AG04449 (cell line): ENCODE results near the gene STXBP5.

Experiments used
- CTCF ChIA-PET: fragments of 350-600 bp; formaldehyde crosslinking; extraction: SDS; loops from one replicate; lab custom pipeline; 2021; ENCODE audit warnings: antibody characterized with exemption; lab: Yijun Ruan, JAX
- POLR2A ChIA-PET: fragments of 400-600, 350-600 bp; formaldehyde crosslinking; extraction: SDS; loops from one replicate; lab custom pipeline; 2020; ENCODE audit warnings: antibody characterized with exemption, inconsistent platforms; lab: Yijun Ruan, JAX
- DNase-seq: peaks from one replicate; pipeline ENCODE4 v3.0.0-alpha.2; 2010; ENCODE audit warnings: low read depth, low spot score
- H3K4me3 ChIP-seq: 2 replicates; pipeline ENCODE4 v1.5.1; 2011; ENCODE audit warnings: low read depth, mild to moderate bottlenecking, control low read depth, low read length
- CTCF ChIP-seq: IDR thresholded peaks from one replicate; pipeline ENCODE4 v1.5.1; 2011; ENCODE audit warnings: mild to moderate bottlenecking, moderate library complexity, low read length, control low read depth, inconsistent platforms; ENCODE audit not compliant: insufficient read depth; ENCODE audit errors: missing control alignments

Gene STXBP5

DNA sequence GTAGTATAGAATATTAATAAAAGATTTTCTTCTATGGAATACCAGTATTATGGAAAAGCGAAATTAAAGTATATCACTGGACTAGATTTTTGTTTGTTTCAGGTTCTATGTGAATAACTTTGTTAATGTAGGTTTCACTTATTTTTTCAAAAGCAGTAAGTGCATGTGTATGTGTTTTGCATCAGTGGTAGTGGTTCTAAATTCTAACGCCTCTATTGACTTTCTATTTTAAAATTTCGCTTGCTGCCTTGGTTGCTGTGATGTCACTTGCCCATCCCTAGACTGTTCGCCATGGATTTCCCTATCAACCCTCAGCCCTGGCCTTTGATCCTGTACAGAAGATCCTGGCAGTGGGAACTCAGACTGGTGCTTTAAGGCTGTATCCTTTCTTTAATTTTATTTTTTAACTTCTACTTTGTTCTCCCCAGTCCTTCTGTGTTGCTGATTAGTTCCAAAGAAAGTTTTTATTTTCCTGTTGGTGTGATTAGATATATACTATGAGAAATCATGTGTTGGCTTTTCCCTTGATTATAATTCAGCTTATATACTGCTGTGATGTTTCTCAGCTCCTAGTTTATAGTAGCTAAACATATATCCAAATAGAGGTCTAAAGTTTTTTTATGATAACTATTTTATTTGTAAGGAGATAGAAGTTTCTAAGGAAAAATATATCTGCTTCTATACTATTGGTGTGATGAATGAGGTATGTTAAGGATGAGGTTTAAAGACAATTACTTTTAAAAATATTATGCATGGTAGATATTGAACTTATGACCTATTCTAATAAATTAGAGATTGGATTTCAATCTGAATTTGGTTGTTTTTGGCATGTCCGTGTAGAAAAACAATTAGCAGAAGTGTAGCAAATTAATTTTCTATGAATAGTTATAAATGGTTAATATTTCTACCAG, 1.7 kb downstream of the STXBP5 start:
- CTCF ChIA-PET: interaction anchor here (1.0 to 1.4 kb wide), 3 partner anchors 14 to 304 kb away, joined by 3 to 4 read pairs (median 3); no protein-coding TSS in a partner anchor
- POLR2A ChIA-PET: no interaction called here
- no peak for DNase-seq
- TF ChIP-seq CTCF: no peak
- H3K4me3 ChIP-seq: peak overlapping the region; percentile 79

GRCh38 chr6:147207351-147207750, 3.1 kb downstream of the STXBP5 start:
- ChIA-PET CTCF (no interaction called here), POLR2A (no interaction called here)
- no peak for TF ChIP-seq CTCF
- H3K4me3 ChIP-seq: no peak overlapping the region; the same call in 1 of the 2 replicates
- DNase-seq: no peak

GRCh38 chr6:147207837-147208754, 3.9 kb downstream of the STXBP5 start:
- CTCF ChIA-PET: interaction anchor here (0.8 to 1.1 kb wide), 2 partner anchors 14 to 15 kb away, joined by 3 read pairs; no protein-coding TSS in a partner anchor
- no peak overlapping the region for H3K4me3 ChIP-seq
- no peak for TF ChIP-seq CTCF
- no peak for DNase-seq
- POLR2A ChIA-PET: no interaction called here

DNA sequence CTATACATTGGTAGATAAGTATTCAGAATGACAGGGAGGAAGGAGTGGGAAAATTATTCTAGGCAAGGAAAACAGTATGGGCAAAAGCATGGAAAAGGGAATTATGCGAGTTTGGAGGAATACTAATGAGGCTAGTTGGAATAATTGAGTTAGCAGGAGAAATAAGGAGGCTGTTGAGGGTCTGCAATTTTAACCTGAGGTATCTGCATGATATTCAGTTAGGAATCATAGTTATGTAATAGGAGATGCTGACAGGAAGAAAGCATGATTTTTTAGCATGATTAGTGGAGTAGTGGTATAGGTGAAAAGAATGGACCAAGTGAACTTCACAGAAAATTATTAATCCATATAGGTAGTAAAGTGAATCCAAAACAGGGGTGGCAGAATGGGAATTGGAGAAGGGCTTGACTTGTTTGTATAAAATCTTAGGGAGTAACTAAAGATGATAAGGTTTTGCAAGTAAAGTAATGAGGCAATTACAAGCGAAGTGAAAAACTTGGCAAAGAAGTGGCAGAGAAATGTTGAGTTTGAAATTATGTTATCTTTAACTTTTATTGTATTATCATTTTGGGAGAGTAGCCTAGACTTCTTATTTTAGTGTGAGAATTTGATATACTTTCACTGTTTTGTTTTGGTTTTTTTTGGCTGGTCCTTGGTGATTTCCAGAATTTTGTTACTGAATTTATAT, 5.7 kb downstream of the STXBP5 start:
- no peak for DNase-seq
- H3K4me3 ChIP-seq: no peak overlapping the region
- CTCF ChIA-PET: no interaction called here
- TF ChIP-seq CTCF: no peak
- POLR2A ChIA-PET: no interaction called here

DNA sequence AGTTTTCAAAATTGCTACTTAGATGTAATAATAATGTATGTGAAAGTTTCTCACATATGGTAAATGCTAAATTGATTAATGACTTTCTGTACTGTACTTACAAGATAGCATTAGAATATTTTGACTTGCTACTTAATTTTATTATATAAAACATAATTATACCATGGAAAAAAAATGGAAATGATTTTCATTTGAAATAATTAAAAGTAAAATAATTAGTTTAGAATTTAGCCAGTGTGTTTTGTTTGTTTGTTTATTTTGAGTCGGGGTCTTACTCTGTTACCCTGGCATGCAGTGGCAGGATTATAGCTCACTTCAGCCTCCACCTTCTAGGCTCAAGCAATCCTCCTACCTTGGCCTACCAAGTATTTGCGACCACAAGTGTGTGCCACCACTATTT, 7.1 kb downstream of the STXBP5 start:
- CTCF ChIA-PET: interaction anchor here (1.0 kb wide), 1 partner anchor 12 kb away, joined by 3 read pairs; no protein-coding TSS in a partner anchor
- no peak for TF ChIP-seq CTCF
- H3K4me3 ChIP-seq: no peak overlapping the region
- DNase-seq: no peak
- POLR2A ChIA-PET: no interaction called here
